ENCODE data around the gene ARMC8. TPM values are rescaled to one million over a fixed set of nuclear protein-coding genes. Genes with fewer than 3 reads are reported as not detected.

Gene ARMC8
- total and polyA plus RNA-seq, 4 donors: 48.4 to 84.3 (median 55.2) TPM

DNA sequence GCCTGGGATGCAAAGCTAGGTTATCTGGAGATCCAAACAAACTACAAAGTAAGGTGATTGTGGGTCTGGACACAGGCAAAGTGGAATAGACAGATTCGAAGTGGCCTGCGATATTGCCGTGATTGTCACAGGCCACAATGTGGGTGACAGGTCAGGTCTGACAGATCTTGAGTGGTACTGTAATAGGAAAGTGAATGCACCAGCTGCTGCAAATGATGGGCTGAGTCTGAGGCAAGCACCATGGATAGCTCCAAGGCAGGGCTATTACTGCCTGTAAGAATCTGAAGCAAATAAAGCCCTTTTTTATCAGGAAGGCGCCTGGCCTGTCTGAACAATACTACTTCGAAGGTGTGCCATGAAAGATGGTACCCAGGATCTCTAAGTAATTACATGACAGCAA lies 10.0 kb downstream of the ARMC8 start:
- Histone ChIP-seq H3K36me3 (ENCODE audit: control insufficient read depth, insufficient read depth, low read length) (peaks cover 2% of the 10 kb centered on the region), H3K4me3 (ENCODE audit: low read depth, low read length) (no peak overlapping the region), H3K27ac (ENCODE audit: low read depth, low read length) (no peak overlapping the region), H3K4me1 (ENCODE audit: control insufficient read depth, insufficient read depth, low read length) (peaks cover 3% of the 10 kb centered on the region), H3K9me3 (ENCODE audit: control insufficient read depth, insufficient read depth, low read length) (no peaks in the 10 kb centered on the region), H3K27me3 (ENCODE audit: control insufficient read depth, insufficient read depth, low read length) (no peaks in the 10 kb centered on the region)
- 64% methylated on average over 3 of the region's 5 CpGs for WGBS (ENCODE audit: insufficient coverage)
- peak in 1 of 6 donors; percentile 39 for DNase-seq (ENCODE audit: low read depth in 4 of 6, low spot score in 6 of 6)

DNA sequence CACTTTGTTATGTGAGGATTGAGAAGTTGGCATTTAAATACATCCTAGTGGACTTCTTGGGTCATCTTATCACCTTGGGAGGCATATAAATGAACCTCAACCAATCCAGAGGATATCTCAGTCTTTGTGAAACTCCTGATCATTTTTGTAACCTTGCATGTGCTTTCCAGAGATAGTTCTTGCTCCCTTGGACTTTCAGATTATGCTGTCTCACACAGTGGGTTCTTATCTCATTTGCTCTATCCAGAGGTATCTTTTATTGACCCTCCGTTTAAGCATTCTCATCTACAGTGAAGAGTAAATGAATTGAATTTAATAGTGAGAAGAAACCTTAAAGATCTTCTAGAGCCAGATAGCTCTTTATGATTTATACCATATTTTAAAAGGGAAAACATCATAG lies 10.4 kb downstream of the ARMC8 start:
- no peaks in the 10 kb centered on the region for H3K27me3 ChIP-seq (ENCODE audit: control insufficient read depth, insufficient read depth, low read length)
- H3K9me3 ChIP-seq (ENCODE audit: control insufficient read depth, insufficient read depth, low read length): no peaks in the 10 kb centered on the region
- no peak for DNase-seq (ENCODE audit: low read depth in 4 of 6, low spot score in 6 of 6)
- peaks cover 3% of the 10 kb centered on the region for H3K4me1 ChIP-seq (ENCODE audit: control insufficient read depth, insufficient read depth, low read length)
- H3K4me3 ChIP-seq (ENCODE audit: low read depth, low read length): no peak overlapping the region
- H3K36me3 ChIP-seq (ENCODE audit: control insufficient read depth, insufficient read depth, low read length): peaks cover 1% of the 10 kb centered on the region
- no peak overlapping the region for H3K27ac ChIP-seq (ENCODE audit: low read depth, low read length)
- WGBS (ENCODE audit: insufficient coverage): no CpG with 5 or more reads among the region's 1 CpG

DNA sequence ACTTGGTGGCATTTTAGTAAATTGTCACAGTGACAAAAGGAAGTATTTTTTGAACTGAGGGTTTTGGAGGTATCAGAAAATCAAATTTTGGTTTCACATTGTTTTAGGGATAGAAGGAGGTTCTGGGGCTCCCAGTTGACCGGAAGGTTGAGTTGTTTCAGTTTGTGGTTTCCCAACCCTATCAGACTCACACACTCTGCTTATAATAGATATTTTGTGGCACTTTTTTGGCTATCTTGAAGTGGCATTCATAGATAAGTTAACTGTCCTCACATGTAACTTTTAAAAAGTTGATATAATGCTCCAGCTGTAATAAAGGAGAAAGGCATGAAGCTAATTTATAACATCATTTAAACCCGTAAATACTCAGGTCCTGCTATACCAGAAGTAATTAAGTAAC lies 12.8 kb downstream of the ARMC8 start:
- H3K36me3 ChIP-seq (ENCODE audit: control insufficient read depth, insufficient read depth, low read length): no peaks in the 10 kb centered on the region
- H3K4me1 ChIP-seq (ENCODE audit: control insufficient read depth, insufficient read depth, low read length): peaks cover 3% of the 10 kb centered on the region
- no peaks in the 10 kb centered on the region for H3K27me3 ChIP-seq (ENCODE audit: control insufficient read depth, insufficient read depth, low read length)
- H3K27ac ChIP-seq (ENCODE audit: low read depth, low read length): no peak overlapping the region
- no peaks in the 10 kb centered on the region for H3K9me3 ChIP-seq (ENCODE audit: control insufficient read depth, insufficient read depth, low read length)
- WGBS (ENCODE audit: insufficient coverage): no CpG with 5 or more reads among the region's 2 CpGs
- H3K4me3 ChIP-seq (ENCODE audit: low read depth, low read length): no peak overlapping the region
- DNase-seq (ENCODE audit: low read depth in 4 of 6, low spot score in 6 of 6): no peak

DNA sequence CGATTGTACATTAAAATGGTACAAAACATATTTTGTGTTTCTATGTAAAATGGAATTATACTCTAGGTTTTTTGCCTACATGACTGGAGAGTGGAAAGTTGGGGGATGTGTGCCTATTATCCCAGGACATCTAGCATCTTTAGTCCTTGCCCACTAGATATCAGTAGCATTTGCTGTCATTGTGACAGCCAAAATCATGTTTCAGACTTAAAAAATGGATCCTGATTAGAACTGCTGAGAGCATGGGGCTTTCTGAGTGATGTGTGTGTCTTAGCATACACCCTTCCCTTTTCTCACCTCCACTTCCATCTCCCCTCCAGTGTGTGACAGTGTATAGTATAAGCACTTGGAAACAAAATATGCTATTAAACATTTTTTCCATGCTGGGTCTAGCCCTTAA lies 13.3 kb downstream of the ARMC8 start:
- no peaks in the 10 kb centered on the region for H3K9me3 ChIP-seq (ENCODE audit: control insufficient read depth, insufficient read depth, low read length)
- H3K36me3 ChIP-seq (ENCODE audit: control insufficient read depth, insufficient read depth, low read length): no peaks in the 10 kb centered on the region
- H3K4me3 ChIP-seq (ENCODE audit: low read depth, low read length): no peak overlapping the region
- H3K4me1 ChIP-seq (ENCODE audit: control insufficient read depth, insufficient read depth, low read length): no peaks in the 10 kb centered on the region
- no peak overlapping the region for H3K27ac ChIP-seq (ENCODE audit: low read depth, low read length)
- DNase-seq (ENCODE audit: low read depth in 4 of 6, low spot score in 6 of 6): no peak
- no peaks in the 10 kb centered on the region for H3K27me3 ChIP-seq (ENCODE audit: control insufficient read depth, insufficient read depth, low read length)
- no CpG with 5 or more reads among the region's 1 CpG for WGBS (ENCODE audit: insufficient coverage)

DNA sequence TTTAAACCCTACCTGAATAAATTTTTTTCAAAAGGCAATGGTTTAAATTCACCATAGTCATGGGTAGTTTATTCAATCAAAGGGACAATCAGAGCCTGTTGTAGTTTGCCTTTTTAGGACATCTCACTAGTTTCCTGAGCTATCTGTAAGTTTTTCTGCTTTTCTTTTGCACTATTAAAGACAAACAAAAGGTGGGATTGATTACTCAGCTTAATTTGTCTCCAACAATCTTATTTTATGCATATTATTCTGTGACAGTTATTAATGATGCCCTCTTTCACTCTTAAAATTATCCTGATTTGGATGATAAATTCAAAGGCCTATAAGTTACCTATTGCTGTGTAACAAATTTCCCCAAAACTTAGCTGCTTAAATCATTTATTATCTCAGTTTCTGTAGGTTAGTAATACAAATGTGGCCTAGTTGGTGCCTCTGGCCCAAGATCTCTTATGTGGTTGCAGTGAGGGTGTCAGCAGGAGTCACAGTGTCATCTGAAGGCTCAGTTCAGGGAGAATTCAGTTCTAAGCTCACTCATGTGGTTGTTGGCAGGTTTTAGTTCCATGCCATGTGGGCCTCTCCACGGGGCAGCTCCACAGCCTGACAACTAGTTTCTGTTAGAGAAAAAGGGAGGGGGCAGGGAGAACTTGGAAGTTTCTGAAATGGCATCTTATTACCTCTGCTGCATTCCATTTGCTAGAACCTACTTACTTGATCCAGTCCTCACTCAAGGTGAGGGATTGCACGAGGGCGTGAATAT lies 16.0 kb downstream of the ARMC8 start:
- WGBS (ENCODE audit: insufficient coverage): 0% methylated on average over 1 of the region's 3 CpGs
- Histone ChIP-seq H3K27ac (ENCODE audit: low read depth, low read length) (no peak overlapping the region), H3K4me1 (ENCODE audit: control insufficient read depth, insufficient read depth, low read length) (no peaks in the 10 kb centered on the region), H3K9me3 (ENCODE audit: control insufficient read depth, insufficient read depth, low read length) (no peaks in the 10 kb centered on the region), H3K36me3 (ENCODE audit: control insufficient read depth, insufficient read depth, low read length) (no peaks in the 10 kb centered on the region), H3K4me3 (ENCODE audit: low read depth, low read length) (no peak overlapping the region), H3K27me3 (ENCODE audit: control insufficient read depth, insufficient read depth, low read length) (no peaks in the 10 kb centered on the region)
- DNase-seq (ENCODE audit: low read depth in 4 of 6, low spot score in 6 of 6): no peak

DNA sequence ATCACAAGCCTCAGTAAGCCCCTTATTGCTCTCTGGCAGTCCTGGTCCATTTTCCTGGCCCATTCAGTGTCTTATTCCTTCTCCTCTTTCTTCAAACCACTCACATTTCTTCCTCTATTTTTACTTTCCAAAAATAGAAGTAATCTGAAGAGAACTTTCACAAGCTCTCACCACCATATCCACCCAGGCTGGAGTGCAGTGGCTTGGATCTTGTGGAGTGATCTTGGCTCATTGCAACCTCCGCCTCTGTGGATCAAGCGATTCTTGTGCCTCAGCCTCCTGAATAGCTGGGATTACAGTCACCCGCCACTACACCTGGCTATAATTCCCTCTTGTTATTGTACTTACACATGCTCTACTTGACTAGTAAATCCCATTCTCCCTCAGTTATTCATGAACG lies 16.8 kb downstream of the ARMC8 start:
- Histone ChIP-seq H3K4me1 (ENCODE audit: control insufficient read depth, insufficient read depth, low read length) (no peaks in the 10 kb centered on the region), H3K36me3 (ENCODE audit: control insufficient read depth, insufficient read depth, low read length) (no peaks in the 10 kb centered on the region), H3K27ac (ENCODE audit: low read depth, low read length) (no peak overlapping the region), H3K9me3 (ENCODE audit: control insufficient read depth, insufficient read depth, low read length) (no peaks in the 10 kb centered on the region), H3K4me3 (ENCODE audit: low read depth, low read length) (no peak overlapping the region), H3K27me3 (ENCODE audit: control insufficient read depth, insufficient read depth, low read length) (no peaks in the 10 kb centered on the region)
- no peak for DNase-seq (ENCODE audit: low read depth in 4 of 6, low spot score in 6 of 6)
- WGBS (ENCODE audit: insufficient coverage): 94% methylated on average over 4 of the region's 4 CpGs

DNA sequence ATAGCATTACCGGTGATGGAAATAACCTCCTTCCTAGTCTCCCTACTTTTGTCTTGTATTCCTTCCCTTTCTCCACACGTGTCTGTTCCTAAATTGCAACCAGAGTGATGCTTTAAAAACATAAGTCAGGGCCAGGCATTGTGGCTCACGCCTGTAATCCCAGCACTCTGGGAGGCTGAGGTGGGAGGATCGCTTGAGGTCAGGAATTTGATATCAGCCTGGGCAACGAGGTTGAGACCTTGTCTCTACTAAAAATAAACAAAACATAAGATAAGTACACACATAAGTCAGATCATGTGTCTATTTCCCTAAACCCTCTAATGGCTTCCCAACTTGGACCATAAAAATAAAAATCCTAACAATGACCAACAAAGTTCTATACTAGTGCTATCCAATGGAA lies 18.4 kb downstream of the ARMC8 start:
- Histone ChIP-seq H3K4me3 (ENCODE audit: low read depth, low read length) (no peak overlapping the region), H3K9me3 (ENCODE audit: control insufficient read depth, insufficient read depth, low read length) (no peaks in the 10 kb centered on the region), H3K36me3 (ENCODE audit: control insufficient read depth, insufficient read depth, low read length) (no peaks in the 10 kb centered on the region), H3K4me1 (ENCODE audit: control insufficient read depth, insufficient read depth, low read length) (no peaks in the 10 kb centered on the region), H3K27ac (ENCODE audit: low read depth, low read length) (no peak overlapping the region), H3K27me3 (ENCODE audit: control insufficient read depth, insufficient read depth, low read length) (no peaks in the 10 kb centered on the region)
- no peak for DNase-seq (ENCODE audit: low read depth in 4 of 6, low spot score in 6 of 6)
- 90% methylated on average over 2 of the region's 5 CpGs for WGBS (ENCODE audit: insufficient coverage)

DNA sequence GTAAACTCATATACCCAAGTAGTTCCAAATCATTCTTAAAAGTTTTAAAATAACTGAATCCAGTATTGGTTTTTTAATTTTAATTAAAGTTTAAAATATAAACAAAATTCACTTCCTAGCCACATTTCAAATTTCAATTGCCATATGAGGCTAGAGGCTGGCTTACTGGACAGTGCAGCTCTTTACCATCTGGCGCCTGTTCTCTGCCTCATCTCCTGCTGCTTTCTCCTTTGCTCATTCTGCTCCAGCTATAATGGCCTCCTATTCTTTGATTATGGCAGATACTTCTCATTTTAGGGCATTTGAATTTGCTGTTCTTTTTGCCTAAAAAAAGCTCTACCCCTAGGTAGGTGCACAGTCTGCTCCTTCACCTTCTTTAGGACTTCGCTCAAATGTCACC lies 19.1 kb downstream of the ARMC8 start:
- Histone ChIP-seq H3K9me3 (ENCODE audit: control insufficient read depth, insufficient read depth, low read length) (no peaks in the 10 kb centered on the region), H3K36me3 (ENCODE audit: control insufficient read depth, insufficient read depth, low read length) (no peaks in the 10 kb centered on the region), H3K27me3 (ENCODE audit: control insufficient read depth, insufficient read depth, low read length) (no peaks in the 10 kb centered on the region), H3K27ac (ENCODE audit: low read depth, low read length) (no peak overlapping the region), H3K4me1 (ENCODE audit: control insufficient read depth, insufficient read depth, low read length) (no peaks in the 10 kb centered on the region), H3K4me3 (ENCODE audit: low read depth, low read length) (no peak overlapping the region)
- DNase-seq (ENCODE audit: low read depth in 4 of 6, low spot score in 6 of 6): no peak
- 67% methylated on average over 1 of the region's 2 CpGs for WGBS (ENCODE audit: insufficient coverage)

DNA sequence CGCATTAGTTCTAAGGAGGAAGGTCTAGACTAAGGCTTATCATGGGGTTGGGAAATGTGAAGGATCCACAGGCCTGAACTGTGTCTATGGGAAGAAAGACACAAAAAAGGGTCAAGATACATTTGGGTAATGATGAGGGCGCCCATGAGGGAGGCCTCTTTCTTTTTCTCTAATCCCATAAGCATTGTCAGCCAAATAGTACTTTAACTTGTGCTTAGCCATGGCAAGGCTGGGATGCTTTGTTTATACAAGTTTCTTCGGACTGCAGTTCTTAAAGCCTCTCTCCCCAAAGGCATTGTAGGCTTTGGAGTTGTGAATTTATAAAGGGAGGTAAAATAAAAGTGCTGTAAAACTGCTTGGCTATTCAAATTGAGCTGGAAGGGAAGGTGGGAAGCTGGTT lies 23.4 kb downstream of the ARMC8 start:
- H3K4me1 ChIP-seq (ENCODE audit: control insufficient read depth, insufficient read depth, low read length): no peaks in the 10 kb centered on the region
- 100% methylated on average over 1 of the region's 3 CpGs for WGBS (ENCODE audit: insufficient coverage)
- no peak overlapping the region for H3K27ac ChIP-seq (ENCODE audit: low read depth, low read length)
- H3K4me3 ChIP-seq (ENCODE audit: low read depth, low read length): no peak overlapping the region
- H3K9me3 ChIP-seq (ENCODE audit: control insufficient read depth, insufficient read depth, low read length): no peaks in the 10 kb centered on the region
- H3K36me3 ChIP-seq (ENCODE audit: control insufficient read depth, insufficient read depth, low read length): peaks cover 4% of the 10 kb centered on the region
- no peaks in the 10 kb centered on the region for H3K27me3 ChIP-seq (ENCODE audit: control insufficient read depth, insufficient read depth, low read length)
- DNase-seq (ENCODE audit: low read depth in 4 of 6, low spot score in 6 of 6): no peak

DNA sequence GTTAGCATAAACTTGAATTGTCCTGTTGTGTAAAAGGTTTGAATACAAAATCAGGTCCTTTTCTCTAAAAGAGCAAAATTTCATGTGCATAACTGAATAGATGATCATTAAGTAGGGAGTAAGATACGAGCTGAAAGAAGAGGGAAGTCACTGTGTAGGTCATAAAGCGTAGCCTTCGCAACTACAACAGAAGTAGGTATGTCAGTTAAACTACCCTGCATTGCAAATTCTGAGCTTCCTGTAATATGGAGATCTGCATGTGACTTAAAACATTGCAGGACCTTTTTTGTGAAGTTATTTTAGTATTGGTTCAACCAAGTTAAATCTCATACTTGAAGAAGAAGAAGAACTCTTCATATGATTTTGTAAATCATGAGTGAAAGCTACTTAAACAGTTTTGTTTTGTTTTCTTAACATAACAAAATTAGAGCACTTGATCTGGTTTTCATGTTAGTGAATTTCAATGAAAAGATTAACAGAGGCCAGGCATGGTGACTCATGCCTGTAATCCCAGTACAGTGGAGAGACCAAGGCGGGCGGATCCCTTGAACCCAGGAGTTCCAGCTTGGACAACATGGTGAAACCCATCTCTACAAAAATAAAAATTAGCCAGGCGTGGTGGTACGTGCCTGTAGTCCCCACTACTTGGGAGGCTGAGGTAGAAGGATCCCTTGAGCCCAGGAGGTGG lies 26.4 kb downstream of the ARMC8 start:
- no peak overlapping the region for H3K27ac ChIP-seq (ENCODE audit: low read depth, low read length)
- H3K36me3 ChIP-seq (ENCODE audit: control insufficient read depth, insufficient read depth, low read length): peaks cover 4% of the 10 kb centered on the region
- H3K27me3 ChIP-seq (ENCODE audit: control insufficient read depth, insufficient read depth, low read length): no peaks in the 10 kb centered on the region
- no peak for DNase-seq (ENCODE audit: low read depth in 4 of 6, low spot score in 6 of 6)
- H3K4me3 ChIP-seq (ENCODE audit: low read depth, low read length): no peak overlapping the region
- WGBS (ENCODE audit: insufficient coverage): 90% methylated on average over 4 of the region's 7 CpGs
- H3K4me1 ChIP-seq (ENCODE audit: control insufficient read depth, insufficient read depth, low read length): no peaks in the 10 kb centered on the region
- no peaks in the 10 kb centered on the region for H3K9me3 ChIP-seq (ENCODE audit: control insufficient read depth, insufficient read depth, low read length)
